IMR-90 (cell line): ENCODE data around the gene PMEPA1. TPM values are rescaled to one million over a fixed set of nuclear protein-coding genes. Genes with fewer than 3 reads are reported as not detected.

ENCODE experiments used
- ATAC-seq: fragments of 200-7000 bp; cut with Tn5 transposase; 2 replicates; pipeline ENCODE4 v1.9.1; 2020; ENCODE audit warnings: low read depth, mild to moderate bottlenecking, moderate library complexity
- BruUV-seq: library from RNA; stranded (reverse); fragments of 400-500 nt; replicated peaks from 2 replicates; lab custom pipeline; 2021; lab: Mats Ljungman, UMichigan
- CTCF ChIA-PET: fragments of 300-600 bp; formaldehyde crosslinking; extraction: SDS; loops from one replicate; lab custom pipeline; 2021; ENCODE audit warnings: antibody characterized with exemption; lab: Yijun Ruan, JAX
- POLR2A ChIA-PET: fragments of 300-600 bp; sonication (Branson Sonifier 250); formaldehyde crosslinking; loops from one replicate; lab custom pipeline; 2022; ENCODE audit warnings: antibody characterized with exemption; ENCODE audit not compliant: unreplicated experiment; lab: Charles Lee
- DNase-seq: peaks from one replicate; pipeline ENCODE4 v3.0.0; 2013
- H2AFZ ChIP-seq: replicated peaks from 2 replicates; pipeline ENCODE3; 2013; ENCODE audit warnings: low read length, mild to moderate bottlenecking; ENCODE audit not compliant: poor library complexity
- H2AK5ac ChIP-seq: 2 replicates; pipeline ENCODE4 v1.6.1; 2013; ENCODE audit warnings: low read depth, low read length, inconsistent platforms
- H2AK9ac ChIP-seq: replicated peaks from 2 replicates; pipeline ENCODE3; 2013; ENCODE audit warnings: mild to moderate bottlenecking, low read depth, low read length, moderate library complexity; ENCODE audit not compliant: poor library complexity
- H2BK120ac ChIP-seq: 2 replicates; pipeline ENCODE4 v1.6.1; 2013; ENCODE audit warnings: low read depth, low read length, inconsistent platforms
- H2BK15ac ChIP-seq: 3 replicates; pipeline ENCODE4 v1.6.1; 2013; ENCODE audit warnings: low read depth, low read length, inconsistent platforms
- H2BK20ac ChIP-seq: 2 replicates; pipeline ENCODE4 v1.6.1; 2013; ENCODE audit warnings: low read depth, mild to moderate bottlenecking, inconsistent platforms, low read length, moderate library complexity
- H2BK5ac ChIP-seq: 2 replicates; pipeline ENCODE4 v1.6.1; 2013; ENCODE audit warnings: mild to moderate bottlenecking, low read depth, low read length, inconsistent platforms; ENCODE audit not compliant: poor library complexity, severe bottlenecking
- H3K14ac ChIP-seq: replicated peaks from 2 replicates; pipeline ENCODE4 v1.6.1; 2013; ENCODE audit warnings: low read depth, low read length, inconsistent platforms
- H3K18ac ChIP-seq: 2 replicates; pipeline ENCODE4 v1.6.1; 2013; ENCODE audit warnings: low read depth, low read length, control low read depth
- H3K23ac ChIP-seq: 2 replicates; pipeline ENCODE4 v1.6.1; 2013; ENCODE audit warnings: low read depth, low read length, inconsistent platforms
- H3K27ac ChIP-seq: 2 replicates; pipeline ENCODE4 v1.5.1; 2013; ENCODE audit warnings: mild to moderate bottlenecking, control low read depth, low read length; ENCODE audit not compliant: insufficient read depth
- H3K27me3 ChIP-seq: 2 replicates; pipeline ENCODE4 v1.6.1; 2013; ENCODE audit warnings: low read length; ENCODE audit not compliant: control insufficient read depth, insufficient read depth
- H3K36me3 ChIP-seq: 2 replicates; pipeline ENCODE4 v1.6.1; 2013; ENCODE audit warnings: low read length, mixed read lengths; ENCODE audit not compliant: control insufficient read depth, insufficient read depth
- H3K4ac ChIP-seq: 2 replicates; pipeline ENCODE4 v1.6.1; 2013; ENCODE audit warnings: low read depth, low read length, inconsistent platforms
- H3K4me1 ChIP-seq: 2 replicates; pipeline ENCODE4 v1.6.1; 2013; ENCODE audit warnings: low read length, mixed read lengths; ENCODE audit not compliant: control insufficient read depth, insufficient read depth
- H3K4me2 ChIP-seq: 2 replicates; pipeline ENCODE4 v1.6.1; 2013; ENCODE audit warnings: low read depth, mild to moderate bottlenecking, control low read depth, low read length, moderate library complexity
- H3K4me3 ChIP-seq: 2 replicates; pipeline ENCODE4 v1.5.1; 2013; ENCODE audit warnings: low read depth, mild to moderate bottlenecking, control low read depth, low read length, moderate library complexity; ENCODE audit not compliant: insufficient read depth
- H3K56ac ChIP-seq: 2 replicates; pipeline ENCODE4 v1.6.1; 2013; ENCODE audit warnings: low read length, inconsistent platforms; ENCODE audit not compliant: insufficient read depth; ENCODE audit errors: extremely low read depth
- H3K79me1 ChIP-seq, 2 experiments: 2 replicates each; pipeline ENCODE4 v1.6.1; 2013; ENCODE audit warnings: low read length in 2 of 2, inconsistent platforms in 1 of 2, low read depth in 1 of 2
- H3K9ac ChIP-seq: 2 replicates; pipeline ENCODE4 v1.6.1; 2013; ENCODE audit warnings: low read depth, low read length, control low read depth
- H3K9me1 ChIP-seq: 2 replicates; pipeline ENCODE4 v1.6.1; 2013; ENCODE audit warnings: low read length, inconsistent platforms; ENCODE audit not compliant: insufficient read depth
- H3K9me3 ChIP-seq: 2 replicates; pipeline ENCODE4 v1.6.1; 2013; ENCODE audit warnings: low read length; ENCODE audit not compliant: control insufficient read depth, insufficient read depth
- H4K20me1 ChIP-seq: 2 replicates; pipeline ENCODE4 v1.6.1; 2013; ENCODE audit warnings: low read length, inconsistent platforms; ENCODE audit not compliant: insufficient read depth
- H4K5ac ChIP-seq: 2 replicates; pipeline ENCODE4 v1.6.1; 2013; ENCODE audit warnings: mild to moderate bottlenecking, low read depth, low read length, control low read depth
- H4K8ac ChIP-seq, 2 experiments: 2 replicates each; pipeline ENCODE4 v1.6.1; 2013; ENCODE audit warnings: low read depth in 2 of 2, low read length in 2 of 2, control low read depth in 1 of 2, inconsistent platforms in 1 of 2
- H4K91ac ChIP-seq: 2 replicates; pipeline ENCODE4 v1.6.1; 2013; ENCODE audit warnings: low read depth, low read length, inconsistent platforms; ENCODE audit not compliant: insufficient read depth
- MAFK ChIP-seq: IDR thresholded peaks from 2 replicates; pipeline ENCODE4 v1.6.1; 2012; ENCODE audit warnings: low read depth, low read length, improper control_type of control experiment
- NFE2L2 ChIP-seq: fragments of 150-350 bp; IDR thresholded peaks from 2 replicates; pipeline ENCODE4 v1.6.1; 2016; ENCODE audit warnings: low read depth, mild to moderate bottlenecking, low read length
- WGBS, 2 experiments: methylation state at CpG; one replicate each; pipeline versions ENCODE4 v1.1.5 to v1.1.7; 2013; ENCODE audit warnings: missing lambda C conversion rate in 2 of 2; ENCODE audit not compliant: insufficient read length in 1 of 2; ENCODE audit errors: extremely low coverage in 2 of 2; 5-methylcytosine and 5-hydroxymethylcytosine counted together
- dilution Hi-C: fragments of 300-500 bp; cut with HindIII; formaldehyde crosslinking; loops from one replicate; pipeline ENCODE4 v1.14.3; 2018; ENCODE audit warnings: low sequenced_read_pairs; ENCODE audit not compliant: unreplicated experiment
- in situ Hi-C: fragments of 300-500 bp; cut with MboI; formaldehyde crosslinking; loops from 3 replicates; pipeline ENCODE4 v1.14.3; 2019; ENCODE audit warnings: low sequenced_read_pairs, inconsistent platforms, mixed read lengths
- intact Hi-C: fragments of 100-400 bp; cut with micrococcal nuclease; formaldehyde crosslinking; loops from 2 replicates; pipeline ENCODE4 v1.10.0; 2022
- polyA plus RNA-seq, 3 experiments: library from polyadenylated mRNA; depleted of rRNA; stranded (reverse); fragments of >200 nt; gene quantifications; 2 replicates each; pipeline ENCODE4 v1.2.3, GENCODE V29; 2012; ENCODE audit warnings: low replicate concordance in 1 of 3
- total RNA-seq: library from RNA; depleted of rRNA; stranded (reverse); fragments of >200 nt; gene quantifications from 2 replicates; pipeline ENCODE4 v1.2.3, GENCODE V29; 2012

The PMEPA1 gene
- total and polyA plus RNA-seq, 2 of the 4 experiments (the other 2 are of a cell fraction) = 2.0 to 6.9 TPM

DNA sequence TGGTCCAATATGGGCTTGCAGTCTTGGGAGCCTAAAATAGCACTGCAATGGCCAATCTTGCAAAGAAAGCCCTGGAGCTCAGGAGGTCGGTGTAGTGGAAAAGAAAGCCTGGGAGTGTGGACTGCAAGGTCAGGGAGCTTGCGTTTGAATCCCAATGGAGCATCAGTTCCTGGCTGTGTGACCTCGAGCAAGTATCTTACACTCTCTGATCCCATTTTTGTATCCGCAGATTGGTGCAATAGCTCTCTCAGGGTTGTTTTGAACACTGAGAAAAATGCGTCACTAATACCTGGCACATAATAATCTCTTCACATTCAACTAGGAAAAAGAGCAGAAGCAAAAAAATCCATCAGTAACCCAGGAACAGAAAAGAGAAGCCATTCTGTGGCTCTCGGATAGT lies 7.3 kb downstream of the PMEPA1 start:
- Histone ChIP-seq H3K9ac (no peak overlapping the region), H4K91ac (no peak overlapping the region), H3K56ac (no peak overlapping the region), H3K9me1 (peaks cover 18% of the 10 kb centered on the region), H2BK20ac (no peak overlapping the region), H3K9me3 (no peaks in the 10 kb centered on the region), H2AK5ac (no peak overlapping the region), H2BK5ac (no peak overlapping the region), H3K4me1 (peaks cover 11% of the 10 kb centered on the region), H3K4me2 (no peak overlapping the region), H3K14ac (no peak overlapping the region), H4K8ac (no peak overlapping the region), H3K79me1 (peaks cover 13 to 55% of the 10 kb centered on the region in 2 experiments; a peak in 3 of 4 replicates), H2BK15ac (no peak overlapping the region), H3K27ac (no peak overlapping the region), H4K20me1 (peaks cover 82% of the 10 kb centered on the region), H3K27me3 (no peaks in the 10 kb centered on the region), H3K4ac (no peak overlapping the region), H3K18ac (no peak overlapping the region), H3K36me3 (no peaks in the 10 kb centered on the region), H4K5ac (no peak overlapping the region), H3K23ac (no peak overlapping the region), H3K4me3 (no peak overlapping the region), H2BK120ac (no peak overlapping the region), H2AFZ (no peak overlapping the region), H2AK9ac (no peak overlapping the region)
- TF ChIP-seq MAFK = no peak
- TF ChIP-seq NFE2L2 = no peak
- no peak for ATAC-seq
- CTCF ChIA-PET = no interaction called here
- dilution Hi-C loops = no loop called here
- intact Hi-C loops = no loop called here
- POLR2A ChIA-PET = no interaction called here
- no peak for DNase-seq
- BruUV-seq = no TSS peak
- in situ Hi-C loops = no loop called here
- WGBS, 2 experiments = 92% methylated on average over 3 of the region's 6 CpGs; no CpG with 5 or more reads in 1 of the 2 experiments
